HG02943 (cell line): ENCODE measurements around the gene ZNF598.

ENCODE experiments used
- ATAC-seq: cut with Tn5 transposase; IDR thresholded peaks from one replicate; pipeline ENCODE4 v1.9.1; 2021; ENCODE audit warnings: mild to moderate bottlenecking, low read depth, moderate library complexity; ENCODE audit not compliant: unreplicated experiment

ZNF598 gene

DNA sequence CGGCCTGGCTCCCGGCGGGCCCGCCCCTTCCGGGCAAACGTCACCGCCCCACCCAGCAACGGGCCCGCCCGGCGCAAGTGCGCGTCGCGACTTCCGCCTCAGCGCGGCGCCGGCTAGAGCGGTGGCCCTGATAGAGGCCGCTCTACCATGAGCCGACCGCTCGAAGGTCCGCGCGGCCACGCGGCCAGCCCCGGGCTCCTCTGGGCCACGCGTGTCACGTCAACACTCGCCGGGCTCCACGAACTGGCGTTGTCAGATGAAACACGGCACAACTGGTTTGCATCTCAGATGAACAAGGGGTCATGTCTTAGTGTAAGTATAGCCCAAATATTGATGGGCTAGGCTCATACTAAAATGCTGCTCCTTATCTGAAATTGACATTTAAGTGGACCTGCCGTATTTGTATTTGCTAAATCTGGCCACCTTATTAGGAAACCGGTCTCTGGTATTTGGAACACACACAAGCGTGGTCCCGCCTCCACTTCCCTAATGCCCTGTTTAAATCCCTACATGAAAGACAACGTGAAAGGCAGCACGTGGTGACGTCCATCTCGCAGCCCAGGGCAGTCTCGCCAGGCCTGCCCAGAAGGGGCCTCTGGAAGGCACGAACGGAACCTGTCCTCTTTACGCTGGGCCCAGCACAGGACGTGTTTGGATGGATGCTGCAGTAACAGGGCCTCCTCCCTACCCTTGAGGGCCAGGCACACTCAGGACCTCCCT is at the start of gene ZNF598:
ZNF598 (minus strand) TSS at position 31 of the 720 bp plus-strand sequence.
- ATAC-seq: peak; percentile 78

GRCh38 chr16:2058872-2059271 is 49.3 kb upstream of the ZNF598 start:
- no peak for ATAC-seq

GRCh38 chr16:2058420-2058819 is 48.8 kb upstream of the ZNF598 start:
- no peak for ATAC-seq

GRCh38 chr16:2057438-2057837 is 47.8 kb upstream of the ZNF598 start:
- ATAC-seq: no peak

DNA sequence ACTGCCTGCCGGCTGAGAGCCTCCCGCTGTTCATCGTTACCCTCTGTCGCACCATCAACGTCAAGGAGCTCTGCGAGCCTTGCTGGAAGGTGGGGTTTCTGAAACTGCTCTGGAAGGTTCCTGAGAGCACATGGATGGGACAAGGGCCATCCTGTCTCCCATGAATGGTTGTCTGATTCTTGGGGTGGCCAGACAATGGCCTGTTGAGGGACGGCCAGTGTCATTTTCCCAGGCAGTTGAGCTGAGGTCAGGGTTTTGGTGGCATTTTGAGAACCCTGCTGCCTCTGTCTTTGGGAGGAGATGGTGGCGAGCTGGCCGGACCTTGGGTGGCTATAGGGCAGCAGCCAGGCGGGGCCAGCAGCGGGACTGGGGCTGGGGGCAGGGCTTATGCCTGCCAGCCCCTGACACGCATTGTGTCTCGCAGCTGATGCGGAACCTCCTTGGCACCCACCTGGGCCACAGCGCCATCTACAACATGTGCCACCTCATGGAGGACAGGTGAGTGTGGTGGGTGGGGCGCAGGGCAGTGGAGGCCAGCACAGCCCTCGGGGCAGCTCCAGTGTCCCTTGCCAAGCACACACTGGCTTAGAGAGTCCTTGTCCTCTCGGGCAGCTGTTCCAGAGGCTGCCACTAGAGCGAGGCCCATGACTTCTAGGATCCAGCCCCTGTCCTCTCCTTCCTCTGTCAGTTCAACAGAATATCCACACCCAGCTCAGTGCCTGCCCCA is 47.2 kb upstream of the ZNF598 start:
- no peak for ATAC-seq

DNA sequence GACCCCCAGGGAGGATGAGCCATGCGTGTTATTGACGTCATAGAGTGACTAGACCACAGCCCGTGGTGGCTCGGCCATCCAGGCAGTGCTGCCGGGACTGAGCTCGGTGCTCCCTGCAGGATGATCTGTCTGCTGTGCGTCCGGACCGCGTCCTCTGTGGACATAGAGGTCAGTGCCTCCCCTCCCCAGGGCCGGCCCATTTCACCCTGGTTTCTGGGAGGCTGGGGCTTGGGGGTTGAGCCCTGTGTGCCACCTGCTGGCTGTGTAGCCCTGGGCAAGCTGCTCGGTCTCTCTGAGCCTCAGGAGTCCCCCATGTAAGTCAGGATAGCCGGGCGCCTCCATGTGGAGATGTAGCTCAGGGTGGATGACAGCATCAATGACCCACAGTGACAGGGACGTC is 46.5 kb upstream of the ZNF598 start:
- ATAC-seq: no peak

DNA sequence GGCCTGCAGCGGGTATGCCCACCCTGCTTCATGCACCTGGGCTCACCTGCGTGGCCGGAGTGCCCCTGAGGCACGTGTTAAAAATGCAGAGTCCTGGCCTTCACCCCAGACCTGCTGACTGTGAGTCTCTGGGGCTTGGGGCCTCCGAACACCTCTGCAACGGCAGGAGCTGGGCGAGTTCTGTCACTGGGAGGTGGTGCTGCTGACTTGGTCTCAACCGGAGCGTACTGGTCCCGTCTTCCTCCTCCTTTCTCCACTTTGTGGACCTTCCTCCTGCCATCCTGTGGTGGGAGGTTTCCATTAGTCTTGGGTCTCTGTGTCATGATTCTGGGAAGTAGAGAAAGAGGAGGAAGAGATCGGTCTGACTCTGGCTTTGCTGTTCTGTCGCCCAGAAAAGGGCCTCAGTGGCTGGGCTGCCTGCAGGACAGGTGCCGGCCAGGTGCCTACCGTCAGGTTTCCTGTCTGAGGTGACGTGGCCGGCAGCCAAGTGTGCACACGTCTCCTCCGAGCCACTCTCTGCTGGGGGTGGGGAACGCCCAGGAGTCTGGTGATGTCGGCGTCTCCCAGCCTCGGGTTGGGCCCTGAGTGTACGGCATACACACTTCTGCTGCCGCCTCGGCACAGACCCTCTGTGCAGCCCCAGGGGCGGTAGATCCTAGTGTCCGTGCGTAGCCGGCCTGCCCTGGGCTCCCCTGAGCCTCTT is 45.1 kb upstream of the ZNF598 start:
- no peak for ATAC-seq

- no peak for ATAC-seq
Measured at GRCh38 chr16:2053897-2054296, 44.3 kb upstream of the ZNF598 start.

- no peak for ATAC-seq
Measured at GRCh38 chr16:2053211-2053610, 43.6 kb upstream of the ZNF598 start.

DNA sequence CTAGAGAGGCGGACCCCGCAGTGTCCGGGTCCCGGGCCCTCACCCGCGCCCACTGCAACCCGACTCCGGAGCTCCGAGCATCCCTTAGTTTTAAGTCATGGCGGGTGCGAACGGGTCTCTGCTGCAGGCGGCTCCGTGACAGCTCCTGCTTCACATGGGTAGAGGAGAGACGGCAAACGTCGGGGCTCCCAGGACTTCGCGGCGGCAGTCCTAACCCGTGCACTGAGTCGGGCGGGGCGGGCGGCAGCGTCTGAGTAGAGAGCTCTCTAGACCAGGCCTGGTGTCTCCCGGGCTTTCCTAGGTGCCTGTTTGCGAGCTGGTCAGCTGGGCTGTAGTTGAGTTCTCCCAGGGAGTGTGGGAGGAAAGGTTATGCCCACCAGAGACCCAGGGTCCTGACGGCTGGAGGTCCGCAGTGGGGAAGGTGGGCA is 38.5 kb upstream of the ZNF598 start:
- peak; percentile 6 for ATAC-seq

DNA sequence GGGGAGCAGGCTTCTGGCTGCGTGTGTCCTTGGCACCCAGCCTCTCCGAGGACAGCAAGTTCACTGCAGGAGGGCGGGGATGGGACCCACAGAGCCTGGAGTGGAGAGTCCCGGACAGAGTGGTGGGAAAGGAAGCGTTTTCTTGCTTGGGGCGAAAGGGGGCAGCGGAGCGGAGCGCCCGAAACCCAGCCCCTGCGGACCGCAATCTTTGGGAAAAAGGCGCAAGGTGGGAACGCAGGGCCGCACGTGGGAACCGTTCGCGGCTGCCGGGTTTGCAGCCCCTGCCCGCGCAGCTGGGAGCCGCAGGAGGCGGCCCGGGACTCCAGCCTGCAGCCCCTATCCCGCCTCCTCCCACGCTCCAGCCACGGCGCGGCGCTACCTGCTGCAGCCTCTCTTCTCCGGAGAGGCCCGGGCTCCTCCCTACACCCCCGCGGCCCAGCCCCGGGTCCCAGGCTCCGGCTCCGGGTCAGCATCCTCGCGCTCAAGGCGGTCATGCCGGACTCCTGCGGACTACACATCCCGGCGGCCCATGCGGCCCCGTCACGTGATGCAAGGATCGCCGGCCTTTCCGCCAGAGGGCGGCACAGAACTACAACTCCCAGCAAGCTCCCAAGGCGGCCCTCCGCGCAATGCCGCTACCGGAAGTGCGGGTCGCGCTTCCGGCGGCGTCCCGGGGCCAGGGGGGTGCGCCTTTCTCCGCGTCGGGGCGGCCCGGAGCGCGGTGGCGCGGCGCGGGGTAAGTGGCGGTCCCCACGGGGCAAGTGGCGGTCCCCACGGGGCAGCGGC is 37.9 kb upstream of the ZNF598 start, which contains the start of the genes NTHL1 and TSC2:
NTHL1 (minus strand) TSS at position 505 of the 786 bp plus-strand sequence; CDS start at position 494, 11 bp downstream.
TSC2 (plus strand) TSS at position 656 of the 786 bp plus-strand sequence. CDS start 631 bp downstream, outside the sequence.
- peak; percentile 93 for ATAC-seq

DNA sequence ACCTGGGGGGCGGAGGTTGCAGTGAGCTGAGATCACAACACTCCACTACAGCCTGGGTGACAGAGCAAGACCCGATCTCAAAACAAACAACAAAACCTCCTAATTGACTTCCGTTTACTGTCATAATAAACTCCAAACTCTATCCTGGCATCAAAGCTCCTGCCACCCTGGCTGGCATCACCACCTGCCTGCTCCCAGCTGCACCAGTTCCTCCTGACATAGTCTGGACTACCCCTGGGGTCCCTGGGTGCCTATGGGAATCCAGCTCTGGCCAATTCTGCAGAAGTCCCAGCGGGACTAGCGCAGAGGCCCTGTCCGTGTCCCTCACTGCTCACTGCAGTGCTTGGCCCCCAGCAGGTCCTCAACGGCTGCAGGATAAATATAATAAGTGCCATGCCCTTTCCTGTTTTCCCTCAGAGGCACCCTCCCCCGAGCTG is 37.3 kb upstream of the ZNF598 start:
- ATAC-seq: no peak

GRCh38 chr16:2045965-2046892 is 36.6 kb upstream of the ZNF598 start:
- no peak for ATAC-seq

DNA sequence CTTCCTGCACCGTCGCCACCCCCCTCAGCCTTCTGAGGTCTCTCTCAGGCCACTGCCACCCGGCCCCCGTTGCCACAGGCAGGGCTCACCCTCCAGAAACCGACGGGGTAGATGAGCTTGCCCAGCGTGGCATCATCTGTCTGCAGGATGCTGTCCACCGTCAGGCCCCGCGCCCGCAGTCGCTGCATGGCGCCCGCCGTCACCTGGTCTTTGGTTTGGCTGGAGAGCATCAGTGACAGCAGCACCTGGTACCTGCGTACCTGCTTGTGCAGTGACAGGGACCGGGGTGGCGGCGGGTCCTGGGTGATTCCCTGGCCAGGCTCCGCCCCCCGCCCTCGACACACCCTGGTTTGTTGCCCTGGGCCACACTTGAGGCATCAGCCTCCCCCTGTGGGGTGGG is 34.9 kb upstream of the ZNF598 start:
- ATAC-seq: no peak

GRCh38 chr16:2043667-2044451 is 34.2 kb upstream of the ZNF598 start:
- no peak for ATAC-seq

DNA sequence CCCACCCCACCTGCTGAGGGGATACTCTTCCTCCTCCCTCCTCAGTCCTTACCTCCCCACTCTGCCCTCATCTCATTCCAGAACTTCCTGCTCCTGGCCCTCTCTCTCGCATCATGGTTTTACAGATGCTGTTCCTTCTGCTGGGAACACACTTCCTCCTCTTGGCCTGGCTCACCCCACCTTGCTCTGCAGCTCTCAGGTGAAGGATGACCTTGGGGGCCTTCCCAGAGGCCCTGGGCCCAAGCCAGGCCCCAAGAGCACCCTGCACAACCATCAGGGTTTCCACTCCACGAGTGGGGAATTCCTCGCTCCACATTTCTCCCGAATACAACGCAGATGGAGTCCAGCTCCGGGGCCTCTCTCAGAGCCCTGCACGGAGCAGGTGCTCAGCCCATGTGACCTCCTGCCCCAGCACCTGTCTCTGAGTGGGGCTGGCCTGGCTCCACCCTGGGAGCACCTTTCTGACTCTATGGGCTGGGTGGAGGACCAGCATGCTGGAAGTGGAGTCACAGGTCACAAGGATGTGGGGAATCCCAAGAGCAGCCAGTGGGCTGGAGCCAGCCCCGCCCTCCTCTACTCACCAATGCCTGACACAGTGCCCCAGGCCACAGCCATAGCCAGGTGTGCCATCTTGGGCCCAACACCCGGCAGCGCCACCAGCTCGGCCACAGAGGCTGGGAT is 33.5 kb upstream of the ZNF598 start:
- no peak for ATAC-seq

GRCh38 chr16:2042171-2042985 is 32.8 kb upstream of the ZNF598 start:
- ATAC-seq: no peak
